Sigmoid colon (tissue), 4 donors: ENCODE results near the gene PPP2R3C.
"Not testable (repeated sequence)": the region's sequence is repeated elsewhere in the genome, so short reads cannot be mapped to it uniquely, and the experiment has no call there.

Experiments used
- EP300 ChIP-seq, 4 donors: sonication (generic); formaldehyde crosslinking; IDR thresholded peaks; one replicate each; pipeline ENCODE4 v1.6.1; 2017; ENCODE audit warnings: antibody characterized with exemption in 4 of 4
- POLR2A ChIP-seq, 2 donors: fragments of 450-650 bp; IDR thresholded peaks; one replicate each; pipeline ENCODE4 v1.6.1; 2016; ENCODE audit warnings: antibody characterized with exemption in 2 of 2, mild to moderate bottlenecking in 2 of 2, moderate library complexity in 2 of 2
- POLR2AphosphoS5 ChIP-seq, 4 donors: sonication (generic); formaldehyde crosslinking; IDR thresholded peaks; one replicate each; pipeline ENCODE4 v1.6.1; 2017; ENCODE audit warnings: antibody characterized with exemption in 4 of 4
- TF ChIP-seq, protein P1 (sequence below), 4 experiments: fragments of 450-650 bp in 3 of 4; fragments of 200-600 bp in 1 of 4; IDR thresholded peaks; one replicate each; pipeline ENCODE4 v1.5.1; 2016 to 2019; ENCODE audit warnings: antibody characterized with exemption in 4 of 4, mild to moderate bottlenecking in 3 of 4, moderate library complexity in 2 of 4

DNA sequence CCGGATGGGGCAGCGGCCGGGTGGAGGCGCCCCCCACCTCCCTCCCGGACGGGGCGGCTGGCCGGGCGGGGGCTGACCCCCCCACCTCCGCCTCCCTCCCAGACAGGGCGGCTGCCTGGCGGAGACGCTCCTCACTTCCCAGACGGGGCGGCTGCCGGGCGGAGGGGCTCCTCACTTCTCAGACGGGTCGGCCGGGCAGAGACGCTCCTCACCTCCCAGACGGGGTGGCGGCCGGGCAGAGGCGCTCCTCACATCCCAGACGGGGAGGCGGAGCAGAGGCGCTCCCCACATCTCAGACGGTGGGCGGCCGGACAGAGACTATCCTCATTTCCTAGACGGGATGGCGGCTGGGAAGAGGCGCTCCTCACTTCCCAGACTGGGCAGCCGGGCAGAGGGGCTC, 30.7 kb upstream of the PPP2R3C start:
- TF ChIP-seq, protein P1, sequence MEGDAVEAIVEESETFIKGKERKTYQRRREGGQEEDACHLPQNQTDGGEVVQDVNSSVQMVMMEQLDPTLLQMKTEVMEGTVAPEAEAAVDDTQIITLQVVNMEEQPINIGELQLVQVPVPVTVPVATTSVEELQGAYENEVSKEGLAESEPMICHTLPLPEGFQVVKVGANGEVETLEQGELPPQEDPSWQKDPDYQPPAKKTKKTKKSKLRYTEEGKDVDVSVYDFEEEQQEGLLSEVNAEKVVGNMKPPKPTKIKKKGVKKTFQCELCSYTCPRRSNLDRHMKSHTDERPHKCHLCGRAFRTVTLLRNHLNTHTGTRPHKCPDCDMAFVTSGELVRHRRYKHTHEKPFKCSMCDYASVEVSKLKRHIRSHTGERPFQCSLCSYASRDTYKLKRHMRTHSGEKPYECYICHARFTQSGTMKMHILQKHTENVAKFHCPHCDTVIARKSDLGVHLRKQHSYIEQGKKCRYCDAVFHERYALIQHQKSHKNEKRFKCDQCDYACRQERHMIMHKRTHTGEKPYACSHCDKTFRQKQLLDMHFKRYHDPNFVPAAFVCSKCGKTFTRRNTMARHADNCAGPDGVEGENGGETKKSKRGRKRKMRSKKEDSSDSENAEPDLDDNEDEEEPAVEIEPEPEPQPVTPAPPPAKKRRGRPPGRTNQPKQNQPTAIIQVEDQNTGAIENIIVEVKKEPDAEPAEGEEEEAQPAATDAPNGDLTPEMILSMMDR (IDR thresholded peaks at IDR 0.05): not testable (repeated sequence)
- not testable (repeated sequence) for TF ChIP-seq POLR2A, POLR2AphosphoS5, EP300 (IDR thresholded peaks at IDR 0.05)
